T-cell (primary cell): ENCODE results near the gene NACAD. TPM values are rescaled to one million over a fixed set of nuclear protein-coding genes. Genes with fewer than 3 reads are reported as not detected.

Experiments used
- ATAC-seq, 4 experiments: fragments of 200-7000 bp in 3 of 4; fragments of 150-1000 bp in 1 of 4; cut with Tn5 transposase; replicated peaks in 1 of 4; 1 replicate in 3 of 4; 2 replicates in 1 of 4; pipeline ENCODE4 v1.10.0; 2021; ENCODE audit warnings: moderate library complexity in 3 of 4, mild to moderate bottlenecking in 2 of 4, moderate number of reproducible peaks in 1 of 4
- CTCF ChIA-PET, 2 donors: fragments of 300-600 bp; sonication (Branson Sonifier 250); formaldehyde crosslinking; loops; one replicate each; lab custom pipeline; 2022; ENCODE audit warnings: antibody characterized with exemption in 2 of 2; lab: Charles Lee
- POLR2A ChIA-PET, 2 donors: fragments of 300-600 bp; sonication (Branson Sonifier 250); formaldehyde crosslinking; loops; one replicate each; lab custom pipeline; 2022; ENCODE audit warnings: antibody characterized with exemption in 2 of 2; lab: Charles Lee
- DNase-seq, 35 experiments: peaks; one replicate each; pipeline versions ENCODE4 v3.0.0 to v3.0.0-alpha.2; 2013 to 2023
- H3K27ac ChIP-seq: one replicate; pipeline ENCODE4 v1.5.1; 2013; ENCODE audit warnings: low read length
- H3K27me3 ChIP-seq, 2 experiments: replicated peaks in 1 of 2; 1 replicate in 1 of 2; 2 replicates in 1 of 2; pipeline versions ENCODE4 v1.6.1 to v1.7.0; 2013; ENCODE audit warnings: low read length in 1 of 2, mixed read lengths in 1 of 2; ENCODE audit not compliant: control insufficient read depth in 2 of 2, insufficient read depth in 2 of 2; ENCODE audit errors: extremely low read depth in 1 of 2
- H3K36me3 ChIP-seq, 2 donors: 1 replicate in 1 of 2; 2 replicates in 1 of 2; pipeline versions ENCODE4 v1.6.1 to v1.7.0; 2013; ENCODE audit warnings: low read length in 1 of 2; ENCODE audit not compliant: control insufficient read depth in 2 of 2, insufficient read depth in 1 of 2; ENCODE audit errors: extremely low read depth in 1 of 2
- H3K4me1 ChIP-seq, 2 experiments: 1 replicate in 1 of 2; 2 replicates in 1 of 2; pipeline versions ENCODE4 v1.6.1 to v1.7.0; 2013; ENCODE audit warnings: low read length in 2 of 2, mixed read lengths in 1 of 2; ENCODE audit not compliant: insufficient read depth in 2 of 2, control insufficient read depth in 1 of 2; ENCODE audit errors: extremely low read depth in 1 of 2
- H3K4me3 ChIP-seq, 2 donors: 1 replicate in 1 of 2; 2 replicates in 1 of 2; pipeline versions ENCODE4 v1.5.1 to v1.7.0; 2013; ENCODE audit warnings: mild to moderate bottlenecking in 2 of 2, low read length in 1 of 2, moderate library complexity in 1 of 2; ENCODE audit not compliant: control insufficient read depth in 1 of 2; ENCODE audit errors: extremely low read depth in 1 of 2
- H3K9me3 ChIP-seq: 2 replicates; pipeline ENCODE4 v1.7.0; 2013
- H3K27ac Mint-ChIP-seq, 2 donors: one replicate each; pipeline ENCODE4 v1.8.0; 2020 to 2021; ENCODE audit warnings: mild to moderate bottlenecking in 2 of 2, mixed read lengths in 2 of 2
- H3K27me3 Mint-ChIP-seq, 2 donors: one replicate each; pipeline ENCODE4 v1.8.0; 2021 to 2022; ENCODE audit warnings: mixed read lengths in 2 of 2
- H3K36me3 Mint-ChIP-seq: one replicate; pipeline ENCODE4 v1.8.0; 2021; ENCODE audit warnings: mixed read lengths
- H3K4me1 Mint-ChIP-seq, 3 donors: one replicate each; pipeline ENCODE4 v1.8.0; 2020 to 2022; ENCODE audit warnings: mixed read lengths in 3 of 3, mild to moderate bottlenecking in 1 of 3
- H3K4me3 Mint-ChIP-seq, 3 donors: one replicate each; pipeline ENCODE4 v1.8.0; 2020 to 2022; ENCODE audit warnings: mild to moderate bottlenecking in 3 of 3, mixed read lengths in 3 of 3, moderate library complexity in 3 of 3
- H3K9me3 Mint-ChIP-seq, 3 donors: one replicate each; pipeline ENCODE4 v1.8.0; 2020 to 2022; ENCODE audit warnings: mixed read lengths in 3 of 3
- WGBS: methylation state at CpG from one replicate; pipeline ENCODE4 v1.1.5; 2013; ENCODE audit warnings: missing lambda C conversion rate; ENCODE audit not compliant: insufficient coverage; 5-methylcytosine and 5-hydroxymethylcytosine counted together
- total RNA-seq, 35 experiments: library from RNA in 6 of 35; stranded (reverse) in 6 of 35; fragments of 120-200 nt in 1 of 35; gene quantifications; one replicate each; pipeline versions ENCODE4 v1.2.1 to v1.2.4 and lab custom pipeline; 2013 to 2026

Gene NACAD
- total RNA-seq, 5 donors from 2014 or later (not counting 1 experiment from before 2014, with no cell fraction given): 0.10 to 1.6 (median 0.20) TPM

- WGBS: 84% methylated on average over 8 of the region's 8 CpGs
- H3K27ac Mint-ChIP-seq: peak overlapping the region in 1 of 2 donors; percentile 12
- Histone ChIP-seq H3K36me3 (peaks cover 25 to 39% of the 10 kb centered on the region in 2 donors), H3K9me3 (no peaks in the 10 kb centered on the region), H3K4me1 (peaks cover 0 to 6% of the 10 kb centered on the region in 2 experiments), H3K27ac (no peak overlapping the region), H3K27me3 (no peaks in the 10 kb centered on the region), H3K4me3 (no peak overlapping the region)
- H3K4me3 Mint-ChIP-seq: no peak overlapping the region
- no peaks in the 10 kb centered on the region for H3K27me3 Mint-ChIP-seq
- ChIA-PET CTCF (no interaction called here), POLR2A (no interaction called here)
- peaks cover 26% of the 10 kb centered on the region for H3K36me3 Mint-ChIP-seq
- DNase-seq (peak in 2 of 35 experiments; percentile 8 to 21), ATAC-seq (peak in 1 of 4 experiments; percentile 2)
- H3K4me1 Mint-ChIP-seq: peaks cover 15 to 19% (median 16%) of the 10 kb centered on the region in 3 donors
- no peaks in the 10 kb centered on the region for H3K9me3 Mint-ChIP-seq
Measured at GRCh38 chr7:45078125-45078681, 10.6 kb downstream of the NACAD start.

GRCh38 chr7:45077579-45077978 is 11.2 kb downstream of the NACAD start:
- Mint-ChIP-seq H3K4me1 (peaks cover 16 to 23% (median 20%) of the 10 kb centered on the region in 3 donors), H3K27ac (no peak overlapping the region), H3K36me3 (peaks cover 32% of the 10 kb centered on the region), H3K27me3 (no peaks in the 10 kb centered on the region), H3K4me3 (no peak overlapping the region), H3K9me3 (no peaks in the 10 kb centered on the region)
- Histone ChIP-seq H3K4me3 (no peak overlapping the region), H3K4me1 (peaks cover 0 to 6% of the 10 kb centered on the region in 2 experiments), H3K36me3 (peaks cover 31 to 45% of the 10 kb centered on the region in 2 donors), H3K9me3 (no peaks in the 10 kb centered on the region), H3K27me3 (no peaks in the 10 kb centered on the region), H3K27ac (no peak overlapping the region)
- 92% methylated on average over 9 of the region's 9 CpGs for WGBS
- DNase-seq (no peak), ATAC-seq (no peak)
- CTCF ChIA-PET: interaction anchor here in 1 of 2 donors (1.0 kb wide), 1 partner anchor 59 kb away, joined by 3 read pairs; no protein-coding TSS in a partner anchor
- POLR2A ChIA-PET: no interaction called here

GRCh38 chr7:45076946-45077345 is 11.8 kb downstream of the NACAD start:
- H3K27ac Mint-ChIP-seq: no peak overlapping the region
- DNase-seq (no peak), ATAC-seq (no peak)
- H3K27me3 Mint-ChIP-seq: no peaks in the 10 kb centered on the region
- H3K4me1 Mint-ChIP-seq: peaks cover 16 to 24% (median 20%) of the 10 kb centered on the region in 3 donors
- H3K4me3 ChIP-seq: no peak overlapping the region
- H3K36me3 Mint-ChIP-seq: peaks cover 36% of the 10 kb centered on the region
- peaks cover 37 to 52% of the 10 kb centered on the region in 2 donors for H3K36me3 ChIP-seq
- no peak overlapping the region for H3K4me3 Mint-ChIP-seq
- CTCF ChIA-PET: interaction anchor here (1.0 to 1.3 kb wide), 2 partner anchors 59 kb away, joined by 3 read pairs; no protein-coding TSS in a partner anchor
- H3K9me3 Mint-ChIP-seq: no peaks in the 10 kb centered on the region
- no peaks in the 10 kb centered on the region for H3K27me3 ChIP-seq
- H3K4me1 ChIP-seq: peaks cover 0 to 6% of the 10 kb centered on the region in 2 experiments
- H3K9me3 ChIP-seq: no peaks in the 10 kb centered on the region
- H3K27ac ChIP-seq: no peak overlapping the region
- POLR2A ChIA-PET: interaction anchor here in 1 of 2 donors (0.6 kb wide), 1 partner anchor 579 kb away, joined by 3 read pairs; no protein-coding TSS in a partner anchor
- 75% methylated on average over 1 of the region's 5 CpGs for WGBS

- H3K27me3 Mint-ChIP-seq: no peaks in the 10 kb centered on the region
- DNase-seq (no peak), ATAC-seq (no peak)
- H3K36me3 Mint-ChIP-seq: peaks cover 44% of the 10 kb centered on the region
- Histone ChIP-seq H3K27me3 (no peaks in the 10 kb centered on the region), H3K4me3 (no peak overlapping the region), H3K27ac (no peak overlapping the region), H3K4me1 (peaks cover 0 to 6% of the 10 kb centered on the region in 2 experiments), H3K9me3 (no peaks in the 10 kb centered on the region), H3K36me3 (peaks cover 37 to 60% of the 10 kb centered on the region in 2 donors)
- H3K4me1 Mint-ChIP-seq: peaks cover 16 to 25% (median 20%) of the 10 kb centered on the region in 3 donors
- H3K4me3 Mint-ChIP-seq: no peak overlapping the region
- no peak overlapping the region for H3K27ac Mint-ChIP-seq
- ChIA-PET POLR2A (no interaction called here), CTCF (interaction anchor here in 1 of 2 donors (1.3 kb wide), 1 partner anchor 60 kb away, joined by 3 read pairs; no protein-coding TSS in a partner anchor)
- H3K9me3 Mint-ChIP-seq: no peaks in the 10 kb centered on the region
- 98% methylated on average over 24 of the region's 35 CpGs for WGBS
Measured at GRCh38 chr7:45075871-45076796, 12.6 kb downstream of the NACAD start.

GRCh38 chr7:45075355-45075644 is 13.5 kb downstream of the NACAD start:
- no peak for ATAC-seq
- POLR2A ChIA-PET: no interaction called here
- H3K36me3 Mint-ChIP-seq: peaks cover 47% of the 10 kb centered on the region

GRCh38 chr7:45074528-45075354 is 14.0 kb downstream of the NACAD start:
- peaks cover 16 to 25% (median 20%) of the 10 kb centered on the region in 3 donors for H3K4me1 Mint-ChIP-seq
- ATAC-seq: no peak
- Histone ChIP-seq H3K4me1 (peaks cover 0 to 9% of the 10 kb centered on the region in 2 experiments), H3K27me3 (no peaks in the 10 kb centered on the region), H3K27ac (no peak overlapping the region), H3K9me3 (no peaks in the 10 kb centered on the region), H3K36me3 (peaks cover 43 to 73% of the 10 kb centered on the region in 2 donors), H3K4me3 (no peak overlapping the region)
- 85% methylated on average over 16 of the region's 16 CpGs for WGBS
- no peaks in the 10 kb centered on the region for H3K9me3 Mint-ChIP-seq
- no peaks in the 10 kb centered on the region for H3K27me3 Mint-ChIP-seq
- DNase-seq: no peak
- H3K4me3 Mint-ChIP-seq: no peak overlapping the region
- H3K27ac Mint-ChIP-seq: peak overlapping the region in 1 of 2 donors; percentile 66
- ChIA-PET CTCF (no interaction called here), POLR2A (no interaction called here)
- peaks cover 47% of the 10 kb centered on the region for H3K36me3 Mint-ChIP-seq

More at GRCh38 chr7:45075355-45075644, 13.5 kb downstream of the NACAD start:
- H3K27ac ChIP-seq: no peak overlapping the region
- H3K4me3 ChIP-seq: no peak overlapping the region
- CTCF ChIA-PET: no interaction called here
- H3K27ac Mint-ChIP-seq: no peak overlapping the region
- H3K36me3 ChIP-seq: peaks cover 38 to 67% of the 10 kb centered on the region in 2 donors
- no peak overlapping the region for H3K4me3 Mint-ChIP-seq
- H3K9me3 Mint-ChIP-seq: no peaks in the 10 kb centered on the region
- 100% methylated on average over 1 of the region's 1 CpG for WGBS
- H3K27me3 Mint-ChIP-seq: no peaks in the 10 kb centered on the region
- no peaks in the 10 kb centered on the region for H3K27me3 ChIP-seq
- H3K4me1 Mint-ChIP-seq: peaks cover 16 to 25% (median 20%) of the 10 kb centered on the region in 3 donors
- no peak for DNase-seq
- no peaks in the 10 kb centered on the region for H3K9me3 ChIP-seq
- H3K4me1 ChIP-seq: peaks cover 0 to 6% of the 10 kb centered on the region in 2 experiments
